ENCODE results near the gene GRID1.
"Not testable (repeated sequence)": the region's sequence is repeated elsewhere in the genome, so short reads cannot be mapped to it uniquely, and the experiment has no call there.

Gene GRID1

DNA sequence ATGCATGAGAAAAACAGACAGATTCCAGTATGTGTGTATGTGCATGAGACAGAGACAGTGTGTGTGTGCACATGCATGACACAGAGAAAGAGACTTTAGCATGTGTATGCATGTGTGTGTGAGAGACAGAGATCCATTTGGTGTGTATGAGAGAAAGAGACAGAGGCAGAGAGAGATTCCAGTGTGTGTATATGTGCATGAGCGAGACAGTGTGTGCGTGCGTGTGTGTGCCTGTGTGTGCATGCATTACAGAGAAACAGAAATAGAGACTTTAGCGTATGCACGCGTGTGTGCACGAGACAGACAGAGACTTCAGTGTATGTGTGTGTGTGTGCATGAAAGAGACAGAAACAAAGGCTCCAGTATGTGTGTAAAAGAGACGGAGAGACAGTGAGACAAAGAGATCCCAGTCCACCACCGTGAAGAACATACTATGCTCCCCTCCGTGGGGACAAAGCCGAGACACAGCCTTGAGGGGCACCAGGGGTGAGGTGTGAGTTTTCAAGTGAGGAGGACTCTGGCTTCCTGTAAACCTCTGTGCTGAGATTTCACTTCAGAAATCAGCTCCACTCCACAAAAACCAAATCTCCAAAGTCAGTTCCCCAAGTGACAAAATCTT lies 188.9 kb downstream of the GRID1 start:
- Histone ChIP-seq H3K23ac (ENCODE audit: low read length) (no peak overlapping the region), H3K4me2 (ENCODE audit: low read length) (no peak overlapping the region), H3K27ac (ENCODE audit: low read depth, low read length) (no peak overlapping the region), H4K8ac (ENCODE audit: low read depth, low read length) (no peak overlapping the region), H2AK5ac (ENCODE audit: low read length) (no peak overlapping the region), H3K27me3 (ENCODE audit: insufficient read depth, low read length, poor library complexity) (no peaks in the 10 kb centered on the region), H3K4me1 (ENCODE audit: control insufficient read depth, low read depth, low read length) (no peaks in the 10 kb centered on the region), H3K56ac (ENCODE audit: low read length) (no peak overlapping the region), H2BK120ac (ENCODE audit: low read depth, low read length) (no peak overlapping the region), H3K36me3 (ENCODE audit: control insufficient read depth, insufficient read depth, low read length) (no peaks in the 10 kb centered on the region), H3K4ac (ENCODE audit: low read depth, low read length) (no peak overlapping the region), H3K79me2 (ENCODE audit: control insufficient read depth, insufficient read depth, low read length) (no peaks in the 10 kb centered on the region), H3K9ac (ENCODE audit: low read length) (no peak overlapping the region), H3K79me1 (ENCODE audit: low read length) (no peaks in the 10 kb centered on the region), H2BK15ac (replicated peaks; ENCODE audit: low read depth) (no peak overlapping the region), H3K4me3 (ENCODE audit: low read length) (no peak overlapping the region), H3K18ac (ENCODE audit: low read length) (no peak overlapping the region), H4K5ac (ENCODE audit: low read length) (no peak overlapping the region), H2BK5ac (ENCODE audit: low read length) (no peak overlapping the region)
- DNase-seq = no peak
- no CpG with 5 or more reads among the region's 11 CpGs for WGBS (ENCODE audit: extremely low coverage, insufficient coverage, low lambda C conversion rate)

- Histone ChIP-seq H3K56ac (ENCODE audit: low read length) (no peak overlapping the region), H2BK15ac (replicated peaks; ENCODE audit: low read depth) (no peak overlapping the region), H3K27me3 (ENCODE audit: insufficient read depth, low read length, poor library complexity) (no peaks in the 10 kb centered on the region), H3K4me2 (ENCODE audit: low read length) (no peak overlapping the region), H3K36me3 (ENCODE audit: control insufficient read depth, insufficient read depth, low read length) (no peaks in the 10 kb centered on the region), H4K5ac (ENCODE audit: low read length) (no peak overlapping the region), H3K9ac (ENCODE audit: low read length) (no peak overlapping the region), H2AK5ac (ENCODE audit: low read length) (no peak overlapping the region), H3K23ac (ENCODE audit: low read length) (no peak overlapping the region), H4K8ac (ENCODE audit: low read depth, low read length) (no peak overlapping the region), H3K4ac (ENCODE audit: low read depth, low read length) (no peak overlapping the region), H3K79me2 (ENCODE audit: control insufficient read depth, insufficient read depth, low read length) (no peaks in the 10 kb centered on the region), H3K4me3 (ENCODE audit: low read length) (no peak overlapping the region), H3K4me1 (ENCODE audit: control insufficient read depth, low read depth, low read length) (no peaks in the 10 kb centered on the region), H3K27ac (ENCODE audit: low read depth, low read length) (no peak overlapping the region), H3K18ac (ENCODE audit: low read length) (no peak overlapping the region), H3K79me1 (ENCODE audit: low read length) (no peaks in the 10 kb centered on the region), H2BK5ac (ENCODE audit: low read length) (no peak overlapping the region), H2BK120ac (ENCODE audit: low read depth, low read length) (no peak overlapping the region)
- no peak for DNase-seq
- WGBS (ENCODE audit: extremely low coverage, insufficient coverage, low lambda C conversion rate) = no CpG with 5 or more reads among the region's 10 CpGs
These were observed 189.6 kb downstream of the GRID1 start for GRCh38 chr10:86176850-86177536.

GRCh38 chr10:86175476-86175875 lies 191.1 kb downstream of the GRID1 start:
- H3K4ac ChIP-seq (ENCODE audit: low read depth, low read length); H3K79me2 ChIP-seq (ENCODE audit: control insufficient read depth, insufficient read depth, low read length); H3K4me1 ChIP-seq (ENCODE audit: control insufficient read depth, low read depth, low read length); H3K27me3 ChIP-seq (ENCODE audit: insufficient read depth, low read length, poor library complexity); H3K79me1 ChIP-seq (ENCODE audit: low read length); H3K4me3 ChIP-seq (ENCODE audit: low read length); H2BK5ac ChIP-seq (ENCODE audit: low read length); H3K36me3 ChIP-seq (ENCODE audit: control insufficient read depth, insufficient read depth, low read length); H3K18ac ChIP-seq (ENCODE audit: low read length); H4K8ac ChIP-seq (ENCODE audit: low read depth, low read length); H4K5ac ChIP-seq (ENCODE audit: low read length); H3K56ac ChIP-seq (ENCODE audit: low read length); H3K9ac ChIP-seq (ENCODE audit: low read length); H2AK5ac ChIP-seq (ENCODE audit: low read length); H3K23ac ChIP-seq (ENCODE audit: low read length); H2BK15ac ChIP-seq (replicated peaks; ENCODE audit: low read depth); H3K4me2 ChIP-seq (ENCODE audit: low read length); H3K27ac ChIP-seq (ENCODE audit: low read depth, low read length); DNase-seq; H2BK120ac ChIP-seq (ENCODE audit: low read depth, low read length): not testable (repeated sequence)
- no CpG with 5 or more reads among the region's 10 CpGs for WGBS (ENCODE audit: extremely low coverage, insufficient coverage, low lambda C conversion rate)

GRCh38 chr10:86172301-86172700 lies 194.3 kb downstream of the GRID1 start:
- H3K27me3 ChIP-seq (ENCODE audit: insufficient read depth, low read length, poor library complexity) = no peaks in the 10 kb centered on the region
- no peak overlapping the region for H3K23ac ChIP-seq (ENCODE audit: low read length)
- WGBS (ENCODE audit: extremely low coverage, insufficient coverage, low lambda C conversion rate) = no CpG with 5 or more reads among the region's 3 CpGs

GRCh38 chr10:86170255-86171108 lies 196.1 kb downstream of the GRID1 start:
- Histone ChIP-seq H4K8ac (ENCODE audit: low read depth, low read length) (no peak overlapping the region), H2BK5ac (ENCODE audit: low read length) (no peak overlapping the region), H3K9ac (ENCODE audit: low read length) (no peak overlapping the region), H3K4me3 (ENCODE audit: low read length) (no peak overlapping the region), H3K36me3 (ENCODE audit: control insufficient read depth, insufficient read depth, low read length) (no peaks in the 10 kb centered on the region), H3K18ac (ENCODE audit: low read length) (no peak overlapping the region), H3K79me1 (ENCODE audit: low read length) (no peaks in the 10 kb centered on the region), H3K4me2 (ENCODE audit: low read length) (no peak overlapping the region), H3K79me2 (ENCODE audit: control insufficient read depth, insufficient read depth, low read length) (no peaks in the 10 kb centered on the region), H3K4me1 (ENCODE audit: control insufficient read depth, low read depth, low read length) (no peaks in the 10 kb centered on the region), H3K23ac (ENCODE audit: low read length) (no peak overlapping the region), H2BK15ac (replicated peaks; ENCODE audit: low read depth) (no peak overlapping the region), H3K56ac (ENCODE audit: low read length) (no peak overlapping the region), H2AK5ac (ENCODE audit: low read length) (no peak overlapping the region), H2BK120ac (ENCODE audit: low read depth, low read length) (no peak overlapping the region), H3K27ac (ENCODE audit: low read depth, low read length) (no peak overlapping the region), H3K4ac (ENCODE audit: low read depth, low read length) (no peak overlapping the region), H4K5ac (ENCODE audit: low read length) (no peak overlapping the region), H3K27me3 (ENCODE audit: insufficient read depth, low read length, poor library complexity) (no peaks in the 10 kb centered on the region)
- no CpG with 5 or more reads among the region's 15 CpGs for WGBS (ENCODE audit: extremely low coverage, insufficient coverage, low lambda C conversion rate)
- no peak for DNase-seq

More at GRCh38 chr10:86172301-86172700, 194.3 kb downstream of the GRID1 start:
- Histone ChIP-seq H2BK120ac (ENCODE audit: low read depth, low read length) (no peak overlapping the region), H3K4me3 (ENCODE audit: low read length) (no peak overlapping the region), H3K79me1 (ENCODE audit: low read length) (no peaks in the 10 kb centered on the region), H3K4ac (ENCODE audit: low read depth, low read length) (no peak overlapping the region), H3K56ac (ENCODE audit: low read length) (no peak overlapping the region), H2AK5ac (ENCODE audit: low read length) (no peak overlapping the region), H2BK5ac (ENCODE audit: low read length) (no peak overlapping the region), H3K4me2 (ENCODE audit: low read length) (no peak overlapping the region), H4K8ac (ENCODE audit: low read depth, low read length) (no peak overlapping the region), H2BK15ac (replicated peaks; ENCODE audit: low read depth) (no peak overlapping the region), H3K18ac (ENCODE audit: low read length) (no peak overlapping the region), H3K36me3 (ENCODE audit: control insufficient read depth, insufficient read depth, low read length) (no peaks in the 10 kb centered on the region), H3K27ac (ENCODE audit: low read depth, low read length) (no peak overlapping the region), H3K79me2 (ENCODE audit: control insufficient read depth, insufficient read depth, low read length) (no peaks in the 10 kb centered on the region), H3K9ac (ENCODE audit: low read length) (no peak overlapping the region), H3K4me1 (ENCODE audit: control insufficient read depth, low read depth, low read length) (no peaks in the 10 kb centered on the region), H4K5ac (ENCODE audit: low read length) (no peak overlapping the region)
- no peak for DNase-seq
